PC-9 (cell line): ENCODE measurements around the gene TBC1D28. TPM values are rescaled to one million over a fixed set of nuclear protein-coding genes. Genes with fewer than 3 reads are reported as not detected.
"Not testable (repeated sequence)": the region's sequence is repeated elsewhere in the genome, so short reads cannot be mapped to it uniquely, and the experiment has no call there.

Source experiments
- Bru-seq: library from RNA; stranded (reverse); fragments of 400-500 nt; gene quantifications from one replicate; lab custom pipeline; 2021; lab: Mats Ljungman, UMichigan
- BruChase-seq, 2 experiments: library from RNA; stranded (reverse); fragments of 400-500 nt; gene quantifications; one replicate each; lab custom pipeline; 2021; lab: Mats Ljungman, UMichigan
- BruUV-seq: library from RNA; stranded (reverse); fragments of 400-500 nt; replicated peaks from 2 replicates; lab custom pipeline; 2021; lab: Mats Ljungman, UMichigan
- CTCF ChIA-PET: fragments of 300-600 bp; sonication (Branson Sonifier 250); formaldehyde crosslinking; loops from one replicate; lab custom pipeline; 2022; ENCODE audit warnings: antibody characterized with exemption; lab: Charles Lee
- POLR2A ChIA-PET: fragments of 300-600 bp; sonication (Branson Sonifier 250); formaldehyde crosslinking; loops from one replicate; lab custom pipeline; 2022; ENCODE audit warnings: antibody characterized with exemption; ENCODE audit not compliant: unreplicated experiment; lab: Charles Lee
- DNase-seq, 2 experiments: peaks; one replicate each; pipeline versions ENCODE4 v3.0.0 to v3.0.0-alpha.2; 2015 to 2022; ENCODE audit warnings: mixed read lengths in 1 of 2
- H2AFZ ChIP-seq: fragments of 200-600 bp; sonication (generic); 2 replicates; pipeline ENCODE4 v1.8.1; 2017; ENCODE audit warnings: antibody characterized with exemption
- H3F3A ChIP-seq: fragments of 200-600 bp; sonication (generic); 2 replicates; pipeline ENCODE4 v1.8.1; 2017; ENCODE audit warnings: antibody characterized with exemption, mild to moderate bottlenecking, low read depth; ENCODE audit not compliant: insufficient read depth
- H3K27ac ChIP-seq: fragments of 200-600 bp; sonication (generic); 2 replicates; pipeline ENCODE4 v1.6.1; 2016; ENCODE audit warnings: mixed run types
- H3K27me3 ChIP-seq: fragments of 200-600 bp; sonication (generic); 2 replicates; pipeline ENCODE4 v1.6.1; 2016; ENCODE audit warnings: low read depth, mixed run types; ENCODE audit not compliant: insufficient read depth
- H3K36me3 ChIP-seq: fragments of 200-600 bp; sonication (generic); 2 replicates; pipeline ENCODE4 v1.6.1; 2016; ENCODE audit warnings: low read depth, mixed run types
- H3K4me1 ChIP-seq: fragments of 200-600 bp; sonication (generic); replicated peaks from 2 replicates; pipeline ENCODE4 v1.6.1; 2016; ENCODE audit warnings: mixed run types; ENCODE audit not compliant: insufficient read depth
- H3K4me2 ChIP-seq: fragments of 200-600 bp; sonication (generic); 2 replicates; pipeline ENCODE4 v1.6.1; 2017; ENCODE audit warnings: mixed run types
- H3K4me3 ChIP-seq: fragments of 200-600 bp; sonication (generic); 2 replicates; pipeline ENCODE4 v1.6.1; 2016; ENCODE audit warnings: mixed run types
- H3K79me2 ChIP-seq: fragments of 200-600 bp; sonication (generic); 2 replicates; pipeline ENCODE4 v1.6.1; 2017; ENCODE audit warnings: low read depth, mixed run types
- H3K9me2 ChIP-seq: fragments of 200-600 bp; sonication (generic); 2 replicates; pipeline ENCODE4 v1.8.1; 2017; ENCODE audit warnings: mild to moderate bottlenecking; ENCODE audit not compliant: insufficient read depth
- H3K9me3 ChIP-seq: fragments of 200-600 bp; sonication (generic); 2 replicates; pipeline ENCODE4 v1.8.1; 2016; ENCODE audit warnings: low read depth; ENCODE audit not compliant: insufficient read depth
- H4K20me1 ChIP-seq: fragments of 200-600 bp; sonication (generic); 2 replicates; pipeline ENCODE4 v1.8.1; 2017; ENCODE audit not compliant: insufficient read depth
- intact Hi-C: fragments of 100-400 bp; cut with micrococcal nuclease; formaldehyde crosslinking; loops from one replicate; pipeline ENCODE4 v1.10.0; 2022; ENCODE audit not compliant: unreplicated experiment
- long read RNA-seq: library from polyadenylated mRNA; stranded (forward); transcript quantifications from one replicate; pipeline ENCODE4 v2.0.0, GENCODE V29; 2022
- total RNA-seq: library from RNA; stranded (reverse); gene quantifications from 2 replicates; pipeline ENCODE4 v1.2.3, GENCODE V29; 2021

The TBC1D28 gene
- total RNA-seq (not detected in 2 replicates), Bru-seq, nascent RNA (not detected), BruChase-seq, experiment 1, labeled RNA remaining after a 2-hour chase (percentile 10 among the genes with signal in this experiment), BruChase-seq, experiment 2, labeled RNA remaining after a 6-hour chase (percentile 8 among the genes with signal in this experiment)
- long read RNA-seq, partial matches to known transcripts = 0 of 1 reads
- long read RNA-seq, other reads (novel, unspliced or antisense) = 1 of 1 reads

DNA sequence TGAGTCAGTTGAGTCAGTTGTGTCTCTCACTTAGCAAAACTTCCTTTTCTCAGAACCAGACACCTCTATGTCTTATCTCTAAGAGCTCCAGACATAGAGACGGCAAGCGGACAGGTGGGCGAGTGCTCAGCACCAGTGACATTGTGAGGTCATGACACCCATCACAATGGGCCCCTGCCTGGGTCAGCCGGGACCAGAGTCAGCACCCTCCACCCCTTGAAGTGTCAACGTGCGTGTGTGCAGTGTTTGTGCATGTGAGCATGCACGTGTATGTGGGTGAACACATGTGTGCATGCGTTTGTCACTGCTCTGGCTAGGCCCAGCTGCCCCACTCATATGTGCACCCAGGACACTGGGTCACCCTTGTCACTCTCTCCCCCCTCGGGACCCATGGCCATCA, at the start of gene TBC1D28:
TSS of gene TBC1D28 (minus strand) at position 101 of the 400 bp plus-strand sequence. CDS start 3,039 bp downstream, outside the sequence.
- H3K9me2 ChIP-seq, H4K20me1 ChIP-seq, DNase-seq, POLR2A ChIA-PET, H3K27ac ChIP-seq, intact Hi-C loops, H2AFZ ChIP-seq, H3K4me2 ChIP-seq, H3K4me3 ChIP-seq, CTCF ChIA-PET, H3K4me1 ChIP-seq, H3K9me3 ChIP-seq, H3F3A ChIP-seq, H3K27me3 ChIP-seq, BruUV-seq, H3K79me2 ChIP-seq, H3K36me3 ChIP-seq: not testable (repeated sequence)

DNA sequence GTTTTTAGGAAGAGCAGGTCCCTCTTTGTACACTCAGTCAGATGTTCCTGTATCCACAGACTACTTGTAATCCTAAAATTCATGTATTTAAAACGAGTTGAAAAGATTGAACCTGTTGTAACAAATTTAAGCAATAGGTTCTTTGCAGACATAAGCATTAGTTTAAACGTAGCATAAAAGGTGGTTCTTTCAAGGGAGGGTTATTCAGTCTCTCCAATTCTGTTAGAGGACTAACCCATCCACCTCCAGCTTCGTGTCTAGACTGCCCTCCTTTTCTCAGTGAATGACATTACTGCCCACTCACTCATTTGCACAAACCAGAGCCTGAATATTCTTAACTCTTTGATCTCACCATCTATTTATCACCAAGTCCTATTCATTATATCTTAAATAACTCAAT, 38.5 kb upstream of the TBC1D28 start:
- H3K4me2 ChIP-seq = peak overlapping the region; percentile 74
- H3K4me1 ChIP-seq, H3K27ac ChIP-seq, H3K79me2 ChIP-seq, H3F3A ChIP-seq, H4K20me1 ChIP-seq, intact Hi-C loops, H3K9me2 ChIP-seq, BruUV-seq, H3K27me3 ChIP-seq, H3K9me3 ChIP-seq, H3K36me3 ChIP-seq, DNase-seq: not testable (repeated sequence)
- CTCF ChIA-PET = interaction anchor here (0.6 kb wide), 1 partner anchor 57 kb away, joined by 4 read pairs; no protein-coding TSS in a partner anchor
- H3K4me3 ChIP-seq = peak overlapping the region; percentile 69
- H2AFZ ChIP-seq = peak overlapping the region; percentile 83
- POLR2A ChIA-PET = interaction anchor here (0.6 to 0.7 kb wide), 2 partner anchors 27 to 33 kb away, joined by 3 read pairs; no protein-coding TSS in a partner anchor

GRCh38 chr17:18681767-18682571, 37.8 kb upstream of the TBC1D28 start, which contains the start of gene FOXO3B:
Gene FOXO3B (minus strand): TSS chr17:18682314. CDS start chr17:18681651, 663 bp downstream.
- POLR2A ChIA-PET = interaction anchor here (0.6 to 0.7 kb wide), 2 partner anchors 27 to 33 kb away, joined by 3 read pairs; no protein-coding TSS in a partner anchor
- H4K20me1 ChIP-seq, intact Hi-C loops, H3K4me1 ChIP-seq, H3K27me3 ChIP-seq, H3F3A ChIP-seq, H3K9me3 ChIP-seq, H3K9me2 ChIP-seq, H3K27ac ChIP-seq, CTCF ChIA-PET, H3K79me2 ChIP-seq: not testable (repeated sequence)
- TSS peak; percentile 75 for BruUV-seq
- Histone ChIP-seq H3K4me3 (peak within 1 kb of the TSS; percentile 69), H3K4me2 (peak within 1 kb of the TSS; percentile 74), H2AFZ (peak within 1 kb of the TSS; percentile 83), H3K36me3 (peaks cover 13% of the 10 kb centered on the region; the same call in 1 of the 2 replicates)
- DNase-seq = peak; percentile 95 to 96

DNA sequence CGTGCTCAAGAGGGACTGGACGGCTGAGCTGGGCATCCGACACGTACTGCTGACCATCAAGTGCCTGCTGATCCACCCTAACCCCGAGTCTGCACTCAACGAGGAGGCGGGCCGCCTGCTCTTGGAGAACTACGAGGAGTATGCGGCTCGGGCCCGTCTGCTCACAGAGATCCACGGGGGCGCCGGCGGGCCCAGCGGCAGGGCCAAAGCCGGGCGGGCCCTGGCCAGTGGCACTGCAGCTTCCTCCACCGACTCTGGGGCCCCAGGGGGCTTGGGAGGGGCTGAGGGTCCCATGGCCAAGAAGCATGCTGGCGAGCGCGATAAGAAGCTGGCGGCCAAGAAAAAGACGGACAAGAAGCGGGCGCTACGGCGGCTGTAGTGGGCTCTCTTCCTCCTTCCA, 33.2 kb upstream of the TBC1D28 start:
- H3K9me2 ChIP-seq, H3K27ac ChIP-seq, H3K79me2 ChIP-seq, H4K20me1 ChIP-seq, CTCF ChIA-PET, intact Hi-C loops, H3K27me3 ChIP-seq, H3F3A ChIP-seq, H2AFZ ChIP-seq, POLR2A ChIA-PET, DNase-seq, H3K4me3 ChIP-seq, H3K4me1 ChIP-seq, H3K4me2 ChIP-seq, BruUV-seq: not testable (repeated sequence)
- Histone ChIP-seq H3K36me3 (peaks cover 14% of the 10 kb centered on the region; the same call in 1 of the 2 replicates), H3K9me3 (peaks cover 19% of the 10 kb centered on the region)

DNA sequence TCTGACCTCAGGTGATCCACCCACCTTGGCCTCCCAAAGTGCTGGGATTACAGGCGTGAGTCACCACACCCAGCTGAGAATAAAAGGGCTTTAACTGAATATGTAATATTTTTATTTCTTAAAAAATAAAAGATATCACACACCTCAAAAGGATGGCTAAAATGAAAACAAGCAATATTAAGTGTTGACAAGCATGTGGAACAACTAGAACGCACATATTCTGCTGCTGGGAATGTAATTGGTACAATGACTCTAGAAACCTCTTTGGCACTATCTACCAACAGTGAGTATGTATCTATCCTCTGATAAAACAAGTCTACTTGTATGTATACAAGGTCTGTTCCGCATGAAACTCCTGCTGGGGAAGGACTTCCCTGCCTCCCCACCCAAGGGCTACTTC, 32.7 kb upstream of the TBC1D28 start:
- Histone ChIP-seq H3K36me3 (peaks cover 14% of the 10 kb centered on the region; the same call in 1 of the 2 replicates), H3K9me3 (peaks cover 19% of the 10 kb centered on the region)
- DNase-seq, H2AFZ ChIP-seq, H3K9me2 ChIP-seq, BruUV-seq, H3K79me2 ChIP-seq, H3K4me3 ChIP-seq, CTCF ChIA-PET, H4K20me1 ChIP-seq, intact Hi-C loops, H3F3A ChIP-seq, POLR2A ChIA-PET, H3K4me2 ChIP-seq, H3K4me1 ChIP-seq, H3K27me3 ChIP-seq, H3K27ac ChIP-seq: not testable (repeated sequence)

DNA sequence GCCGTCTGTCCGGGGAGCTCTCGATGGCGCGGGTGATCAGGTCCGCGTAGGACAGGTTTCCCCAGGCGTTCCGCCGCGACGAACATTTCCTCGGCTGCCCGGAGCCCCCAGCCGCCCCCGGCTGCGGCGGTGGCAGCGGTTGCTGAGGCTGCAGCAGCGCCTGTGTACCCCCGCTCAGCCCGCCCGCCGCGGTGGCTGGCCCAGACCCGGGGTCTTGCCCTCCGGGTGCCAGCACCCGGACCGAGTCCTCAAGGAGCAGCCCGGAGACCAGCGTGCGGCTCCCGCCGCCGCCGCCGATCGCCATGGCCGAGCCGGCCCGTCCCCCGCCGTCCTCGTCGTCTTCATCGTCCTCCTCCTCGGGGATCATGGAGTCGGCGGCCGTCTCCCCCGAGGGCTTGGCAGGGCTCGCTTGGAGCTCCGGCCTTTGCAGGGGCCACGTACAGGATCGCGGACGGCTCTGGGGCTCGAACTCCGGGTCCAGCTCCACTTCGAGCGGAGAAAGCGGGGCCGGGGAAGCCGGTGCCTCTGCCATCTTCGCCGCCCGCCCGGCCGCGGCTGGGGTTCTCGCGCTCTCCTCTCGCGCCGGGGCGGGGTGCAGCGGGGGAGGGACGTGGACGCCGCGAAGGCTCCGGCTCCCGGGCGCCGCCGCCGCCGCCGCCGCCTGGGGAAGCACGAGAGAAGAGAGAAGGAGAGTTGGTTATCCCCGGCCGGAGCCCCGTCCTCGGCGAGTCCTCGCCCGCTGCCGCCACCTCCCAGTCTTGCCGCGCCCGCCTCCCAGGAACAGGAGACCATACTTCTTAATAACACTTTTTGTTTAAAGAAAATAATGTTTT, 28.4 kb upstream of the TBC1D28 start:
- peaks cover 28% of the 10 kb centered on the region for H3K9me3 ChIP-seq
- peaks cover 14% of the 10 kb centered on the region; the same call in 1 of the 2 replicates for H3K36me3 ChIP-seq
- H3K4me1 ChIP-seq, H3K27me3 ChIP-seq, H2AFZ ChIP-seq, H3K4me2 ChIP-seq, H3K27ac ChIP-seq, H3K9me2 ChIP-seq, H3K79me2 ChIP-seq, H3F3A ChIP-seq, CTCF ChIA-PET, H3K4me3 ChIP-seq, DNase-seq, POLR2A ChIA-PET, intact Hi-C loops, H4K20me1 ChIP-seq: not testable (repeated sequence)
- TSS peak; percentile 25 for BruUV-seq
